GM12801 (cell line): ENCODE data around the gene AHI1.

Experiments
- CTCF ChIP-seq: IDR thresholded peaks from one replicate; pipeline ENCODE4 v1.5.1; 2011; ENCODE audit warnings: control low read depth; ENCODE audit not compliant: insufficient read length; ENCODE audit errors: extremely low read depth

AHI1 gene

GRCh38 chr6:135233686-135234491 lies 263.7 kb downstream of the AHI1 start:
- no peak for TF ChIP-seq CTCF
